Measurements from ENCODE around the gene TUBB2A. TPM values are rescaled to one million over a fixed set of nuclear protein-coding genes. Genes with fewer than 3 reads are reported as not detected.

The TUBB2A gene
- polyA plus RNA-seq, 1 of the 3 experiments (the other 2 are of a cell fraction), result 199 TPM

GRCh38 chr6:3196770-3197169, 39.4 kb upstream of the TUBB2A start (continued):
- TF ChIP-seq ZBTB33 (IDR thresholded peaks at IDR 0.05; ENCODE audit: borderline replicate concordance, low read depth), result no peak

- no peaks in the 10 kb centered on the region for H3K9me2 ChIP-seq
- H3K4me1 ChIP-seq (ENCODE audit: control insufficient read depth in 1 of 2, insufficient read depth in 2 of 2, low read depth in 1 of 2, low read length in 1 of 2), result peaks cover 0 to 8% of the 10 kb centered on the region in 2 experiments; a peak in 1 of 4 replicates
- H3K9me3 ChIP-seq, result no peaks in the 10 kb centered on the region
- no peak overlapping the region for H3K27ac ChIP-seq (ENCODE audit: low read depth in 2 of 2, low read length in 1 of 2)
- no peak overlapping the region for H3K4me2 ChIP-seq
- H3F3A ChIP-seq (replicated peaks; ENCODE audit: insufficient read depth), result no peaks in the 10 kb centered on the region
- no peaks in the 10 kb centered on the region for H4K20me1 ChIP-seq (ENCODE audit: insufficient read depth)
- DNase-seq, result peak; percentile 63
- POLR2A ChIA-PET, result no interaction called here
- H3K36me3 ChIP-seq (replicated peaks in 1 of 2; ENCODE audit: control insufficient read depth in 1 of 2, insufficient read depth in 2 of 2, low read length in 1 of 2), result no peaks in the 10 kb centered on the region
- H3K79me2 ChIP-seq (ENCODE audit: insufficient read depth), result no peaks in the 10 kb centered on the region
- CTCF ChIA-PET, result interaction anchor here (0.7 to 1.6 kb wide), 5 partner anchors 9 to 76 kb away, joined by 3 to 8 read pairs (median 3); no protein-coding TSS in a partner anchor
- no peak overlapping the region for H3K4me3 ChIP-seq (ENCODE audit: low read depth in 2 of 2, low read length in 1 of 2)
- no peak overlapping the region for H3K9ac ChIP-seq
- WGBS (ENCODE audit: low lambda C conversion rate), result 76% methylated on average over 12 of the region's 16 CpGs
- TF ChIP-seq JUND (IDR thresholded peaks at IDR 0.05) (no peak), RAD21 (IDR thresholded peaks at IDR 0.05; ENCODE audit: low read length) (peak; percentile 58), GABPA (IDR thresholded peaks at IDR 0.05; ENCODE audit: low read depth) (no peak), FOXM1 (IDR thresholded peaks at IDR 0.05; ENCODE audit: low read depth) (no peak), RXRA (IDR thresholded peaks at IDR 0.05; ENCODE audit: borderline replicate concordance, low read depth) (no peak), MXI1 (IDR thresholded peaks at IDR 0.05; ENCODE audit: low read depth, low read length) (no peak), ELF1 (IDR thresholded peaks at IDR 0.05) (no peak), SMC3 (IDR thresholded peaks at IDR 0.05; ENCODE audit: low read depth, low read length) (peak; percentile 39; the same call in 1 of the 2 replicates), CTCF (IDR thresholded peaks at IDR 0.05) (peak; percentile 43), TEAD4 (IDR thresholded peaks at IDR 0.05; ENCODE audit: borderline replicate concordance, insufficient read depth) (no peak), IRF3 (IDR thresholded peaks at IDR 0.05; ENCODE audit: low read depth, low read length) (no peak), USF2 (IDR thresholded peaks at IDR 0.05; ENCODE audit: borderline replicate concordance, low read depth, low read length) (no peak)
- no peaks in the 10 kb centered on the region for H3K27me3 ChIP-seq (ENCODE audit: insufficient read depth)
- H2AFZ ChIP-seq (ENCODE audit: low read depth), result peak overlapping the region; percentile 4; the same call in 1 of the 2 replicates
These were observed 38.6 kb upstream of the TUBB2A start for GRCh38 chr6:3195695-3196497.

All from SK-N-SH (cell line).